DOHH2 (cell line): Measurements from ENCODE around the gene VCX.

Experiments used
- CTCF ChIP-seq: fragments of 200-600 bp; sonication (generic); IDR thresholded peaks from one replicate; pipeline ENCODE4 v1.5.1; 2014; ENCODE audit warnings: antibody characterized with exemption, mild to moderate bottlenecking, low read depth, low read length; ENCODE audit not compliant: poor library complexity, severe bottlenecking
- EZH2phosphoT487 ChIP-seq: fragments of 200-600 bp; sonication (generic); IDR thresholded peaks from 2 replicates; pipeline ENCODE4 v1.6.1; 2017; ENCODE audit warnings: borderline replicate concordance, mild to moderate bottlenecking, antibody characterized with exemption, low read length, moderate library complexity, mixed read lengths

GRCh38 chrX:7876957-7877356 lies 34.0 kb downstream of the VCX start:
- TF ChIP-seq CTCF: no peak
- no peak for TF ChIP-seq EZH2phosphoT487
